Transverse colon (tissue), 4 donors: ENCODE results near the gene ADAM12. TPM values are rescaled to one million over a fixed set of nuclear protein-coding genes. Genes with fewer than 3 reads are reported as not detected.

Experiments used
- DNase-seq: peaks from one replicate; pipeline ENCODE4 v3.0.0-alpha.2; 2019
- H3K27ac ChIP-seq, 4 donors: fragments of 200-600 bp; sonication (generic); 2 replicates each; pipeline ENCODE4 v1.5.1; 2016 to 2018; ENCODE audit warnings: inconsistent platforms in 4 of 4
- H3K27me3 ChIP-seq: fragments of 200-600 bp; sonication (generic); 2 replicates; pipeline ENCODE4 v1.5.1; 2017; ENCODE audit warnings: inconsistent platforms
- H3K36me3 ChIP-seq, 4 donors: fragments of 200-600 bp; sonication (generic); 2 replicates each; pipeline ENCODE4 v1.5.1; 2017 to 2019; ENCODE audit warnings: inconsistent platforms in 4 of 4
- H3K4me1 ChIP-seq, 4 donors: fragments of 200-600 bp; sonication (generic); 2 replicates each; pipeline ENCODE4 v1.5.1; 2017 to 2020; ENCODE audit warnings: inconsistent platforms in 4 of 4
- H3K4me3 ChIP-seq, 4 donors: fragments of 200-600 bp; sonication (generic); 1 replicate in 1 of 4; 2 replicates in 3 of 4; pipeline versions ENCODE4 v1.5.1 to v1.6.1; 2017 to 2019; ENCODE audit warnings: inconsistent platforms in 4 of 4
- H3K9me3 ChIP-seq, 2 donors: fragments of 200-600 bp; sonication (generic); 2 replicates each; pipeline ENCODE4 v1.5.1; 2017 to 2019; ENCODE audit warnings: inconsistent platforms in 2 of 2
- CTCF ChIP-seq, 5 experiments: fragments of 200-600 bp in 3 of 5; fragments of 450-650 bp in 2 of 5; sonication (generic) in 3 of 5; IDR thresholded peaks; 1 replicate in 2 of 5; 2 replicates in 3 of 5; pipeline ENCODE4 v1.5.1; 2016 to 2017; ENCODE audit warnings: antibody characterized with exemption in 5 of 5, inconsistent platforms in 3 of 5, mild to moderate bottlenecking in 2 of 5, moderate library complexity in 1 of 5
- EP300 ChIP-seq: sonication (generic); formaldehyde crosslinking; IDR thresholded peaks from one replicate; pipeline ENCODE4 v1.6.1; 2017; ENCODE audit warnings: antibody characterized with exemption, low read depth
- POLR2A ChIP-seq: fragments of 450-650 bp; IDR thresholded peaks from one replicate; pipeline ENCODE4 v1.6.1; 2016; ENCODE audit warnings: antibody characterized with exemption, mild to moderate bottlenecking, moderate library complexity
- POLR2AphosphoS5 ChIP-seq, 3 donors: sonication (generic); formaldehyde crosslinking; IDR thresholded peaks; one replicate each; pipeline ENCODE4 v1.6.1; 2016; ENCODE audit warnings: antibody characterized with exemption in 3 of 3
- WGBS, 2 donors: methylation state at CpG; one replicate each; pipeline ENCODE4 v1.1.5; 2018; ENCODE audit warnings: low coverage in 1 of 2; 5-methylcytosine and 5-hydroxymethylcytosine counted together
- in situ Hi-C, 4 donors: fragments of 200-750 bp; cut with MboI; loops; one replicate each; pipeline versions ENCODE4 v1.15.0 to v1.15.1; 2017; ENCODE audit warnings: low sequenced_read_pairs in 3 of 4, low pct_ligation_motif_present in 1 of 4, low pct_unique_long_range_greater_than_20kb in 1 of 4
- intact Hi-C: fragments of 100-400 bp; cut with DNase I; formaldehyde crosslinking; loops from one replicate; pipeline ENCODE4 v1.15.1; 2023; ENCODE audit warnings: low total_unique reads
- total RNA-seq, 4 donors: library from RNA; depleted of rRNA; stranded (reverse); fragments of >200 nt; gene quantifications; one replicate each; pipeline ENCODE4 v1.1.0, GENCODE V29; 2016

The ADAM12 gene
- total RNA-seq, 4 donors from 2014 or later, result 0.14 to 2.2 (median 1.1) TPM; not detected in 1

- 37 to 60% methylated on average over 3 to 4 of the region's 4 CpGs for WGBS, 2 donors
- Histone ChIP-seq H3K36me3 (no peaks in the 10 kb centered on the region), H3K4me3 (no peak overlapping the region), H3K9me3 (no peaks in the 10 kb centered on the region), H3K4me1 (no peaks in the 10 kb centered on the region), H3K27me3 (no peaks in the 10 kb centered on the region), H3K27ac (no peak overlapping the region)
- DNase-seq, result no peak
- TF ChIP-seq POLR2AphosphoS5 (IDR thresholded peaks at IDR 0.05) (no peak), POLR2A (no peak), EP300 (no peak), CTCF (IDR thresholded peaks at IDR 0.05) (no peak)
- intact Hi-C loops, result no loop called here
- in situ Hi-C loops, result no loop called here
Observed at GRCh38 chr10:126191192-126191591, 197.1 kb downstream of the ADAM12 start.

- DNase-seq, result no peak
- WGBS, 2 donors, result 71 to 79% methylated on average over 3 of the region's 3 CpGs
- intact Hi-C loops (no loop called here), in situ Hi-C loops (no loop called here)
- Histone ChIP-seq H3K4me3 (no peak overlapping the region), H3K36me3 (no peaks in the 10 kb centered on the region), H3K4me1 (no peaks in the 10 kb centered on the region), H3K27me3 (no peaks in the 10 kb centered on the region), H3K9me3 (no peaks in the 10 kb centered on the region), H3K27ac (no peak overlapping the region)
- TF ChIP-seq EP300, result no peak
- TF ChIP-seq CTCF (IDR thresholded peaks at IDR 0.05), result no peak
- no peak for TF ChIP-seq POLR2AphosphoS5 (IDR thresholded peaks at IDR 0.05)
Observed at GRCh38 chr10:126188679-126189200, 199.5 kb downstream of the ADAM12 start.

GRCh38 chr10:126187399-126187798, 200.9 kb downstream of the ADAM12 start:
- Histone ChIP-seq H3K4me3 (no peak overlapping the region), H3K27ac (no peak overlapping the region), H3K4me1 (no peaks in the 10 kb centered on the region), H3K27me3 (no peaks in the 10 kb centered on the region), H3K9me3 (no peaks in the 10 kb centered on the region), H3K36me3 (no peaks in the 10 kb centered on the region)
- no peak for DNase-seq
- intact Hi-C loops, result no loop called here
- in situ Hi-C loops, result no loop called here
- TF ChIP-seq POLR2AphosphoS5 (IDR thresholded peaks at IDR 0.05) (no peak), POLR2A (no peak), EP300 (no peak), CTCF (IDR thresholded peaks at IDR 0.05) (no peak)
- 76 to 77% methylated on average over 5 of the region's 5 CpGs for WGBS, 2 donors

GRCh38 chr10:126186766-126187165, 201.5 kb downstream of the ADAM12 start:
- Histone ChIP-seq H3K27me3 (no peaks in the 10 kb centered on the region), H3K36me3 (no peaks in the 10 kb centered on the region), H3K4me3 (no peak overlapping the region), H3K9me3 (no peaks in the 10 kb centered on the region), H3K4me1 (no peaks in the 10 kb centered on the region), H3K27ac (no peak overlapping the region)
- in situ Hi-C loops (no loop called here), intact Hi-C loops (no loop called here)
- 62 to 70% methylated on average over 2 to 5 of the region's 5 CpGs for WGBS, 2 donors
- DNase-seq, result no peak
- TF ChIP-seq EP300, result no peak
- TF ChIP-seq CTCF (IDR thresholded peaks at IDR 0.05), result no peak
- no peak for TF ChIP-seq POLR2A
- TF ChIP-seq POLR2AphosphoS5 (IDR thresholded peaks at IDR 0.05), result no peak
